ENCODE data around the gene ASB3. TPM values are rescaled to one million over a fixed set of nuclear protein-coding genes. Genes with fewer than 3 reads are reported as not detected.
"Not testable (repeated sequence)": the region's sequence is repeated elsewhere in the genome, so short reads cannot be mapped to it uniquely, and the experiment has no call there.

ASB3 gene
- total RNA-seq: 10 to 100 TPM; 21.1 to 21.9 TPM

GRCh38 chr2:53786705-53787613, at the start of gene ASB3, which contains the start of gene ERLEC1:
Gene ASB3 (minus strand): TSS chr2:53786953. CDS start chr2:53765572, 21,381 bp downstream.
Gene ERLEC1 (plus strand): TSS chr2:53787044. CDS start chr2:53787211, 167 bp downstream.
- peaks cover 5% of the 10 kb centered on the region for H3K36me3 Mint-ChIP-seq
- H3K9me3 Mint-ChIP-seq: no peaks in the 10 kb centered on the region
- DNase-seq: peak; percentile 93
- H3K4me1 Mint-ChIP-seq (ENCODE audit: low read depth): peaks cover 46% of the 10 kb centered on the region
- peak within 1 kb of the TSS; percentile 98 for H3K4me3 Mint-ChIP-seq
- H3K27ac Mint-ChIP-seq: peak within 1 kb of the TSS; percentile 94
- ChIA-PET POLR2A (interaction anchor here (0.6 to 3.2 kb wide), 4 partner anchors 19 to 329 kb away, joined by 3 to 43 read pairs (median 4); partner anchors contain the start of genes ACYP2 and CHAC2), CTCF (interaction anchor here (1.1 to 1.5 kb wide), 2 partner anchors 17 to 19 kb away, joined by 7 to 10 read pairs; partner anchors contain the start of gene CHAC2)
- H3K27me3 Mint-ChIP-seq: no peaks in the 10 kb centered on the region
- intact Hi-C loops (cut with micrococcal nuclease): loop anchor here (1.0 to 10.0 kb wide), 6 partner anchors 20 to 788 kb away; partner anchors contain the start of genes ACYP2, CHAC2 and PSME4

GRCh38 chr2:53829980-53830290, 43.2 kb upstream of the ASB3 start:
- H3K36me3 Mint-ChIP-seq: peaks cover 14% of the 10 kb centered on the region
- DNase-seq; H3K4me3 Mint-ChIP-seq; POLR2A ChIA-PET; H3K4me1 Mint-ChIP-seq (ENCODE audit: low read depth); CTCF ChIA-PET; H3K27ac Mint-ChIP-seq; H3K9me3 Mint-ChIP-seq; H3K27me3 Mint-ChIP-seq: not testable (repeated sequence)
- intact Hi-C loops (cut with micrococcal nuclease): loop anchor here (10.0 kb wide), 1 partner anchor 405 kb away; no protein-coding TSS in a partner anchor

- ChIA-PET POLR2A (no interaction called here), CTCF (no interaction called here)
- Mint-ChIP-seq H3K36me3 (peaks cover 14% of the 10 kb centered on the region), H3K9me3 (peaks cover 6% of the 10 kb centered on the region), H3K27ac (no peak overlapping the region), H3K4me3 (no peak overlapping the region), H3K27me3 (no peaks in the 10 kb centered on the region), H3K4me1 (ENCODE audit: low read depth) (no peaks in the 10 kb centered on the region)
- no peak for DNase-seq
- intact Hi-C loops (cut with micrococcal nuclease): loop anchor here (10.0 kb wide), 1 partner anchor 405 kb away; no protein-coding TSS in a partner anchor
Observed at GRCh38 chr2:53829273-53829979, 42.7 kb upstream of the ASB3 start.

- no peak for DNase-seq
- Mint-ChIP-seq H3K36me3 (peaks cover 12% of the 10 kb centered on the region), H3K27ac (no peak overlapping the region), H3K27me3 (no peaks in the 10 kb centered on the region), H3K9me3 (peaks cover 6% of the 10 kb centered on the region), H3K4me3 (no peak overlapping the region), H3K4me1 (ENCODE audit: low read depth) (no peaks in the 10 kb centered on the region)
- ChIA-PET POLR2A (no interaction called here), CTCF (no interaction called here)
- intact Hi-C loops (cut with micrococcal nuclease): loop anchor here (10.0 kb wide), 1 partner anchor 404 kb away; no protein-coding TSS in a partner anchor
Observed at GRCh38 chr2:53828331-53828730, 41.6 kb upstream of the ASB3 start.

GRCh38 chr2:53827398-53828175, 40.8 kb upstream of the ASB3 start:
- H3K36me3 Mint-ChIP-seq: peaks cover 12% of the 10 kb centered on the region
- ChIA-PET POLR2A (no interaction called here), CTCF (no interaction called here)
- peaks cover 6% of the 10 kb centered on the region for H3K9me3 Mint-ChIP-seq
- H3K27me3 Mint-ChIP-seq: no peaks in the 10 kb centered on the region
- H3K4me3 Mint-ChIP-seq: no peak overlapping the region
- intact Hi-C loops (cut with micrococcal nuclease): loop anchor here (10.0 kb wide), 1 partner anchor 403 kb away; no protein-coding TSS in a partner anchor
- no peak for DNase-seq
- H3K4me1 Mint-ChIP-seq (ENCODE audit: low read depth): no peaks in the 10 kb centered on the region
- H3K27ac Mint-ChIP-seq: no peak overlapping the region

GRCh38 chr2:53826587-53827397, 40.0 kb upstream of the ASB3 start:
- no peaks in the 10 kb centered on the region for H3K27me3 Mint-ChIP-seq

GRCh38 chr2:53826030-53826410, 39.3 kb upstream of the ASB3 start:
- intact Hi-C loops (cut with micrococcal nuclease): loop anchor here (10.0 kb wide), 1 partner anchor 401 kb away; no protein-coding TSS in a partner anchor
- Mint-ChIP-seq H3K4me1 (ENCODE audit: low read depth) (no peaks in the 10 kb centered on the region), H3K9me3 (peaks cover 6% of the 10 kb centered on the region), H3K36me3 (peaks cover 11% of the 10 kb centered on the region), H3K4me3 (no peak overlapping the region), H3K27me3 (no peaks in the 10 kb centered on the region), H3K27ac (no peak overlapping the region)
- DNase-seq: no peak
- ChIA-PET CTCF (no interaction called here), POLR2A (no interaction called here)

More at GRCh38 chr2:53826587-53827397, 40.0 kb upstream of the ASB3 start:
- Mint-ChIP-seq H3K4me3 (no peak overlapping the region), H3K36me3 (peaks cover 11% of the 10 kb centered on the region), H3K4me1 (ENCODE audit: low read depth) (no peaks in the 10 kb centered on the region), H3K9me3 (peaks cover 6% of the 10 kb centered on the region), H3K27ac (no peak overlapping the region)
- DNase-seq: no peak
- POLR2A ChIA-PET: no interaction called here
- intact Hi-C loops (cut with micrococcal nuclease): loop anchor here (10.0 kb wide), 1 partner anchor 402 kb away; no protein-coding TSS in a partner anchor
- CTCF ChIA-PET: no interaction called here

- H3K4me1 Mint-ChIP-seq (ENCODE audit: low read depth); H3K4me3 Mint-ChIP-seq; CTCF ChIA-PET; H3K27ac Mint-ChIP-seq; H3K9me3 Mint-ChIP-seq; H3K27me3 Mint-ChIP-seq: not testable (repeated sequence)
- POLR2A ChIA-PET: interaction anchor here (1.2 kb wide), 1 partner anchor 56 kb away, joined by 4 read pairs; the partner anchor contains the start of gene CHAC2
- peaks cover 15% of the 10 kb centered on the region for H3K36me3 Mint-ChIP-seq
- DNase-seq: peak; percentile 32
- intact Hi-C loops (cut with micrococcal nuclease): loop anchor here (10.0 kb wide), 1 partner anchor 399 kb away; no protein-coding TSS in a partner anchor
Observed at GRCh38 chr2:53823639-53824038, 36.9 kb upstream of the ASB3 start.

GRCh38 chr2:53821810-53822209, 35.1 kb upstream of the ASB3 start:
- no peaks in the 10 kb centered on the region for H3K4me1 Mint-ChIP-seq (ENCODE audit: low read depth)
- H3K36me3 Mint-ChIP-seq: peaks cover 12% of the 10 kb centered on the region
- no peaks in the 10 kb centered on the region for H3K27me3 Mint-ChIP-seq
- no peak overlapping the region for H3K27ac Mint-ChIP-seq
- H3K9me3 Mint-ChIP-seq: no peaks in the 10 kb centered on the region
- no peak overlapping the region for H3K4me3 Mint-ChIP-seq
- intact Hi-C loops (cut with micrococcal nuclease): loop anchor here (10.0 kb wide), 1 partner anchor 397 kb away; no protein-coding TSS in a partner anchor
- POLR2A ChIA-PET: no interaction called here
- CTCF ChIA-PET: no interaction called here
- DNase-seq: no peak

GRCh38 chr2:53820711-53821110, 34.0 kb upstream of the ASB3 start:
- intact Hi-C loops (cut with micrococcal nuclease): loop anchor here (10.0 kb wide), 1 partner anchor 396 kb away; no protein-coding TSS in a partner anchor
- no peak overlapping the region for H3K4me3 Mint-ChIP-seq
- H3K36me3 Mint-ChIP-seq: peaks cover 15% of the 10 kb centered on the region
- no peak for DNase-seq
- no peak overlapping the region for H3K27ac Mint-ChIP-seq
- H3K4me1 Mint-ChIP-seq (ENCODE audit: low read depth): no peaks in the 10 kb centered on the region
- POLR2A ChIA-PET: no interaction called here
- no peaks in the 10 kb centered on the region for H3K9me3 Mint-ChIP-seq
- CTCF ChIA-PET: no interaction called here
- no peaks in the 10 kb centered on the region for H3K27me3 Mint-ChIP-seq

GRCh38 chr2:53820048-53820447, 33.3 kb upstream of the ASB3 start:
- Mint-ChIP-seq H3K4me3 (no peak overlapping the region), H3K27me3 (no peaks in the 10 kb centered on the region), H3K27ac (no peak overlapping the region), H3K9me3 (no peaks in the 10 kb centered on the region), H3K4me1 (ENCODE audit: low read depth) (no peaks in the 10 kb centered on the region), H3K36me3 (peaks cover 20% of the 10 kb centered on the region)
- CTCF ChIA-PET: no interaction called here
- POLR2A ChIA-PET: no interaction called here
- intact Hi-C loops (cut with micrococcal nuclease): loop anchor here (10.0 kb wide), 1 partner anchor 395 kb away; no protein-coding TSS in a partner anchor
- no peak for DNase-seq
